Right cardiac atrium (tissue), 5 donors: ENCODE results near the gene GALNT15. TPM values are rescaled to one million over a fixed set of nuclear protein-coding genes. Genes with fewer than 3 reads are reported as not detected.

Experiments used
- ATAC-seq, 2 donors: fragments of 200-7000 bp; cut with Tn5 transposase; one replicate each; pipeline versions ENCODE4 v1.8.0 to v1.9.1; 2020; ENCODE audit warnings: moderate library complexity in 2 of 2, mild to moderate bottlenecking in 1 of 2
- DNase-seq, 3 donors: peaks; one replicate each; pipeline ENCODE4 v3.0.0-alpha.2; 2020
- H3K27ac ChIP-seq: one replicate; pipeline ENCODE4 v1.5.1; 2013; ENCODE audit warnings: mild to moderate bottlenecking, low read length, control low read depth, moderate library complexity
- H3K27me3 ChIP-seq: one replicate; pipeline ENCODE4 v1.6.1; 2013; ENCODE audit not compliant: control insufficient read depth, insufficient read depth
- H3K4me1 ChIP-seq: one replicate; pipeline ENCODE4 v1.6.1; 2013; ENCODE audit warnings: low read length; ENCODE audit not compliant: control insufficient read depth, insufficient read depth
- H3K4me3 ChIP-seq: one replicate; pipeline ENCODE4 v1.5.1; 2013; ENCODE audit warnings: low read length, control low read depth
- H3K9me3 ChIP-seq: one replicate; pipeline ENCODE4 v1.6.1; 2013; ENCODE audit warnings: low read length; ENCODE audit not compliant: control insufficient read depth
- WGBS: extraction: QIAGEN DNeasy Blood & Tissue Kit; methylation state at CpG from one replicate; pipeline ENCODE4 v1.1.7; 2013; 5-methylcytosine and 5-hydroxymethylcytosine counted together
- intact Hi-C, 4 donors: fragments of 100-400 bp; cut with DNase I; formaldehyde crosslinking; loops; one replicate each; pipeline versions ENCODE4 v1.11.0 to v1.14.0; 2022 to 2023
- polyA plus RNA-seq: library from polyadenylated mRNA; stranded (reverse); fragments of 200-250 nt; gene quantifications from one replicate; pipeline ENCODE4 v1.2.3, GENCODE V29; 2013
- total RNA-seq, 4 donors: library from RNA; stranded (reverse); fragmentation: NEBNext Ultra II Directional; extraction: Animal tissue kit (Norgen Biotek cat#: 25700); gene quantifications; one replicate each; pipeline ENCODE4 v1.2.1, GENCODE V29; 2021
- donor health status: healthy with polysubstance abuse.
- donor health status: DM: no; HTN: yes; CAD: no.
- donor health status: DM: no; HTN: no; CAD: no.
- donor health status: DM: no; HTN: yes; CAD: no; lungs with severe emphysema.
- donor health status: DM: yes; HTN: yes; CAD: no.

The GALNT15 gene
- total and polyA plus RNA-seq, 5 donors, result 6.2 to 19.3 (median 10.1) TPM

DNA sequence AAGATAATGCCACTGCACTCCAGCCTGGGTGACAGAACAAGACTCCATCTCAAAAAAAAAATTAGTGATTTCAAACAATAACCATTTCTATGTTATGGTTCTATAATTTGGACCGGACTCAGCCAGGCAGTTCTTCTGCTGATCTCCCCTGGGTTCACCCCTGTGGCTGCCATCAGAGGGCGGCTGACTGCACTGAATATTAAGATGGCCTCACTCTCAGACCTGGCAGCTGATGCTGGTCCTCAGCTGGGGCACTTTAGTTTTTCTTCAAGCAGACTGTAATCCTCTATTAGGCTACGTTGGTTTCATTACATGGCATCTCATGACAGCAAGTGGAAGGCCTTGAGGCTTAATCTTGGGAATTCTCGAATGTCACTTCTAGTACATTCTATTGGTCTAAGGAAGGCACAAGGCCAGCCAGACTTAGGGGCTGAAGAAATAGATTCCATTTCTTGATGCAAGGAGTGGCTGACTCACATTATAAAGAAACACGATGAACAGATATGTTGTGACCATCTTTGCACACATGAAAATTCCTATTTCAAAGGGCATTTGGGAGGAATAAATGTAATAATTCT is 12.8 kb downstream of the GALNT15 start:
- DNase-seq (no peak), ATAC-seq (no peak)
- H3K4me3 ChIP-seq, result no peak overlapping the region
- intact Hi-C loops, result no loop called here
- no peak overlapping the region for H3K27ac ChIP-seq
- 90% methylated on average over 5 of the region's 5 CpGs for WGBS
- H3K27me3 ChIP-seq, result no peaks in the 10 kb centered on the region
- H3K4me1 ChIP-seq, result peaks cover 6% of the 10 kb centered on the region
- no peaks in the 10 kb centered on the region for H3K9me3 ChIP-seq

DNA sequence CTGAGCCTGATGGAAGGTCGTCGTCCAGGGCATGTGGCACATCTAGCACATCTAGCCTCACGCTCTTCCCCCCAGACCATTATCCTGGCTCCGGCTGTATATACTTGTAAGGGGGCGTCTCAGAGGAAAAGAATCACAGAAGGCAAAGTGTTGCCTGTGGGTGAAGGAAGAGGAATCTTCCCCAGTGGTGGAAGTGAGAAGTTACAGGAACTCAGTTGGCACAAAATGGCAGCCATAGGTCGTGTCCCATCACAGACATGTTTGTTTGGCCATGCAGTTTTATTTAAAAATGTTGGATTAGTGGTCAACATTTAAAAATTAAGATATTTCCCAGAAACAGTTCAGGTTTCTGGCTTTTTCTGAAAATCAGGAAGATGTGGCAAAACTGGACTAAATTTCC is 13.6 kb downstream of the GALNT15 start:
- Histone ChIP-seq H3K9me3 (no peaks in the 10 kb centered on the region), H3K27ac (no peak overlapping the region), H3K4me1 (peaks cover 6% of the 10 kb centered on the region), H3K27me3 (no peaks in the 10 kb centered on the region), H3K4me3 (no peak overlapping the region)
- no peak for ATAC-seq
- WGBS, result 94% methylated on average over 6 of the region's 6 CpGs
- no peak for DNase-seq
- intact Hi-C loops, result no loop called here

DNA sequence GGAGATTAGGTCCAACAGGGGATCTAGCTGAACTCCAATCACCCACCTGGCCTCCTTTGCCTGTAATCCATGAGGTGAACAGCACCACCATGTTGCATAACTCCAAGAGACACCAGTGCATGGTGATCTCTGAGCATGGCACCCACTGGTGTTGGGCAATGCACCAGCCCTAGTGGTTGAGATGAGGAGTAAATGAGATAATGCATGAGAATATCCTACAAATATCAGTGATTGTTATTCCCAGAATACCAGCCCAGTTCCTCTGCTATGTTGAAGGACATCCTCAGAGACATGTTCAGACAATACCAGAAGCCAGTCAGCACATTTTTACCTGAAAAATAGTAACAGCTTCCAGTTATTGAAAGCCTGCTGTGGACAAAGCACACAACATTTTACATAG is 14.7 kb downstream of the GALNT15 start:
- intact Hi-C loops, result no loop called here
- no peak for ATAC-seq
- DNase-seq, result no peak
- H3K4me1 ChIP-seq, result peaks cover 2% of the 10 kb centered on the region
- no peak overlapping the region for H3K4me3 ChIP-seq
- no peaks in the 10 kb centered on the region for H3K27me3 ChIP-seq
- H3K9me3 ChIP-seq, result no peaks in the 10 kb centered on the region
- H3K27ac ChIP-seq, result no peak overlapping the region

DNA sequence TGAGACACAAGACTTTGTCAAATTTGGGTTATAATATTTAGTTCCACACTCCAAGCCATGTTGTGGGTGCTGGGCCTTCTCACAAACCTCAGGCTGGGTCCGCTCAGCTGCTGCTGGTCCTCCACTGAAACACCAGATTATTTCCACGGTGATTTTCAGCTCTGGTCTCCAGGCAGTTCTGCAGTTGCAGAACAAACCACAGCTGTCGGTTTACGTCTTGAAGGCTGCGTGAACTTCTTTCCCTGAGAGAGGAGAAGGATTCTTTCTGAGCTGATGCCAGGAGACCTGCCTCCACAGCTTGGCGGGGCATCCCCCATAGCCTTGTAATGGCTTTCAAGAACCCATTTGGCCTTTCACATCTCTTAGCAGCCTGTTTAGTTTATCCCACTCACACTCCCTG is 16.2 kb downstream of the GALNT15 start:
- no peak for DNase-seq
- Histone ChIP-seq H3K27ac (no peak overlapping the region), H3K27me3 (no peaks in the 10 kb centered on the region), H3K9me3 (no peaks in the 10 kb centered on the region), H3K4me3 (no peak overlapping the region), H3K4me1 (peaks cover 2% of the 10 kb centered on the region)
- intact Hi-C loops, result no loop called here
- ATAC-seq, result no peak
- WGBS, result 70% methylated on average over 6 of the region's 6 CpGs

DNA sequence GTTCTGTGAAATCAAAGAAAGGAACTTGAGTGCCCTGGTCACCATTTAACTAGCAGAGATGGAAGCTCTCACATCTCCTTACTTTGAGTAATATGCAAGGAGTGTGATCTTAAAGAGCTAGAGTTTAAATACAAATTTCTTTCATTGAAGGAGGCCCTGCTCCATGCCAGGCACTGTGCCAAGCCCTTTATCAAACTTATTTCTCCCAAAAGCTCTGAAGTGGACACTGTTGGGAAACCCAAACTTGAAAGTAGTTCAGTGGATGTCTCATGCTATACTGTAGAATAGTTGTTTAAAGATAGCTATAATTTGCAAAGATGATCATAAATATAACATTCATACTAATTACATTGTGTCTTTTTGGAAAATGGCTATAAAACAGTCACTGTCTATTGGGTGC is 17.1 kb downstream of the GALNT15 start:
- Histone ChIP-seq H3K9me3 (no peaks in the 10 kb centered on the region), H3K4me1 (peaks cover 2% of the 10 kb centered on the region), H3K27me3 (no peaks in the 10 kb centered on the region), H3K27ac (no peak overlapping the region), H3K4me3 (no peak overlapping the region)
- ATAC-seq (peak in 1 of 2 donors; percentile 56), DNase-seq (peak; percentile 18 to 84 (median 62))
- intact Hi-C loops, result no loop called here

DNA sequence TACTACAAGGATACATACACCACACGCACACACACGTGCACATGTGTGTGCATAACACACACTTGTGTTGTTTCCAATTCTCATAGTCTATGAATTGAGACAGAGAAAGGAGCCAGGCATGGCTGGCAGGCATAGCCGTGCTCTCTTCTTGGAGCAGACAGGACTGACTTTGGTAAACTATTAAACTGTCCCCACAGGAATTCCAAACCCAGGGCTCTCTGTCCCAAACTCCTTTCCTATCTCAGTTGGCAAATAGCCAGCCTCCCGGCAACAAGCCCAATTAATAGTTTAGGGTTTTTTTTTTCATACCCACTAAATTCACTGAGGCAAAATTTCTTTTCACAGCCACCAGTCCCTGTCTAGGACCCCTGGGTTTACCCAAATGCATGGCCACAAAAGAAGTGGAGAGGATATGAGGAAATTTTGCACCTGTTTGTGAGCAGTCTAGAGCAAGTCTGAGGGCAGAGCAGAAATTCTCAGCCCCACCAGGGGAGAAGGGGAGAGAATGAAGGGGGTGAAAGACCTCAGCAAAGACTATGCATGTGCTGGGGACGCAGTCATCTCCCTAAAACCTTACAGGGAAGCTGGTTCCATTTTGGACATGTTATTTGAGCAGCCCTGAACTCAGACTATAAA is 17.8 kb downstream of the GALNT15 start:
- H3K9me3 ChIP-seq, result no peaks in the 10 kb centered on the region
- 59% methylated on average over 5 of the region's 5 CpGs for WGBS
- DNase-seq (no peak), ATAC-seq (no peak)
- no peak overlapping the region for H3K27ac ChIP-seq
- H3K4me1 ChIP-seq, result peaks cover 2% of the 10 kb centered on the region
- no peak overlapping the region for H3K4me3 ChIP-seq
- intact Hi-C loops, result no loop called here
- H3K27me3 ChIP-seq, result no peaks in the 10 kb centered on the region

DNA sequence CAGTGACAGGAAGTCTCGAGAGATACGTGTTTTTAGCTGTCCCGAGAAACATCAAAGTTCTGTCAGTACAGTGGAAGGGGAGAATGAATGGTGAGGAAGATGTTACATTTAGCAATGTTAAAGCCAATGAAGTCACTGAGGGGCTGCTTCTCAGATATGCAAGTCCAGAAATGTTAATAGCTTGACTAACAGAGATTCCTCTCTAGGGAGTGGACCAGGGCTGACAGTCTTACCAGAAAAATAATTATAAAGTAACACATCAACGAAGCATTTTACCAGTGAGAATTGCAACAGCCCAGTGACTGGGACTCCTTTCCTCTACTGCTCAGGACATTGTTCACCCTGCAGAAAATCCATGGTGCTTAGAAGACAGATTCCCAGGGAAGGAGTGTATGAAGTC is 23.9 kb downstream of the GALNT15 start:
- intact Hi-C loops, result no loop called here
- Histone ChIP-seq H3K27ac (no peak overlapping the region), H3K4me3 (no peak overlapping the region), H3K9me3 (no peaks in the 10 kb centered on the region), H3K27me3 (no peaks in the 10 kb centered on the region), H3K4me1 (no peaks in the 10 kb centered on the region)
- ATAC-seq (no peak), DNase-seq (no peak)
- WGBS, result 64% methylated on average over 4 of the region's 4 CpGs

DNA sequence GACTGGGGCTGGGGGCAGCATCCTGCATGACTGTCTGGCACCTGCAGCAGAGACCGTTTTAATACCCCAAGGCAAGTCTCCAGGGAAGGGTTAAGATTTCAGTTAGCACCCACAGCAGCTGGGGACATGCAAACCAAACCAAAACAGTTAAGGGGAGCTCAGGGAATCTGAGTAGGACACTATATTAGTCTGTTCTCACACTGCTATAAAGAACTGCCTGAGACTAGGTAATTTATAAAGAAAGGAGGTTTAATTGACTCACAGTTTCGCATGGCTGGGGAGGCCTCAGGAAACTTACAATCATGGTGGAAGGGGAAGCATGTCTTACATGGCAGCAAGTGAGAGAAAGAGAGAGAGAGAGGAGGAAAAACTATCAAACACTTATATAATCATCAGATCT is 25.3 kb downstream of the GALNT15 start:
- no peak overlapping the region for H3K27ac ChIP-seq
- no peaks in the 10 kb centered on the region for H3K4me1 ChIP-seq
- intact Hi-C loops, result no loop called here
- H3K4me3 ChIP-seq, result no peak overlapping the region
- ATAC-seq (no peak), DNase-seq (no peak)
- no peaks in the 10 kb centered on the region for H3K9me3 ChIP-seq
- WGBS, result 94% methylated on average over 2 of the region's 2 CpGs
- no peaks in the 10 kb centered on the region for H3K27me3 ChIP-seq

DNA sequence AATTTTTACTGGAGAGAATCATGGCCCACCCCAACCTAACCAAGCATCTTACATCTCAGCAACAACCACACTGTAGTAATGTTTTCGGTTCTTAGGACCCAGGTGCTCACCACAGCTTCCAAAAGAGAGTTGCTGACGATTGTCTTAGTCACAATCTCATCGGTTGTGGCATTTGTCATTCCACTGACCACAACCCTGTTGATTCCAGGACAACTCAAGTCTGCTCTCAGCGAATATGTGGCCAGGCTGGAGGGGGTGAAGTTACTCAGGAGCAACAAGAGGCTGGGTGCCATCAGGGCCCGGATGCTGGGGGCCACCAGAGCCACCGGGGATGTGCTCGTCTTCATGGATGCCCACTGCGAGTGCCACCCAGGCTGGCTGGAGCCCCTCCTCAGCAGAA is 25.9 kb downstream of the GALNT15 start:
- DNase-seq, result no peak
- intact Hi-C loops, result no loop called here
- H3K4me3 ChIP-seq, result no peak overlapping the region
- H3K27ac ChIP-seq, result no peak overlapping the region
- H3K9me3 ChIP-seq, result no peaks in the 10 kb centered on the region
- 92% methylated on average over 8 of the region's 8 CpGs for whole genome bisulfite sequencing
- H3K4me1 ChIP-seq, result no peaks in the 10 kb centered on the region
- ATAC-seq, result no peak
- no peaks in the 10 kb centered on the region for H3K27me3 ChIP-seq

DNA sequence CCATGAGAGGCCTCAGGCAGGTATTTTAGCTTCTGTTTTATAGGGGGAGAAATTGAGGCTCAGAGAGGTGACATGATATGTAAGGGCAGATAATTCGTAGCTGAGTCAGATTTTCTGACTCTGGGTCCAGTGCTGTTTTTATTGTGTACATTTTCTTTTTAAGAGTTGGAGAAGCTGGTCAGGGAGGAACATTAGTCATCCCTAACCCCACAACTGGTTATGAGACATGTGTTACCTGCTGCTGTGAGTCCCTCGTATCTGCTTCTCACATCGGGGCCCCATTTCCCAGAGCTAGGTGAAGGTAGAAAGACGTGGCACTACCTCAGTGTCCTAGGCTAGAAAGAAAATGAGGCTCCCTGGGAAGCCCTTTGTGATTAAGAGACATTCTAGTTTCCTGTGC is 28.6 kb downstream of the GALNT15 start:
- whole genome bisulfite sequencing, result 90% methylated on average over 4 of the region's 4 CpGs
- Histone ChIP-seq H3K9me3 (no peaks in the 10 kb centered on the region), H3K27me3 (no peaks in the 10 kb centered on the region), H3K27ac (no peak overlapping the region), H3K4me1 (no peaks in the 10 kb centered on the region), H3K4me3 (no peak overlapping the region)
- no peak for ATAC-seq
- no peak for DNase-seq
- intact Hi-C loops, result no loop called here

DNA sequence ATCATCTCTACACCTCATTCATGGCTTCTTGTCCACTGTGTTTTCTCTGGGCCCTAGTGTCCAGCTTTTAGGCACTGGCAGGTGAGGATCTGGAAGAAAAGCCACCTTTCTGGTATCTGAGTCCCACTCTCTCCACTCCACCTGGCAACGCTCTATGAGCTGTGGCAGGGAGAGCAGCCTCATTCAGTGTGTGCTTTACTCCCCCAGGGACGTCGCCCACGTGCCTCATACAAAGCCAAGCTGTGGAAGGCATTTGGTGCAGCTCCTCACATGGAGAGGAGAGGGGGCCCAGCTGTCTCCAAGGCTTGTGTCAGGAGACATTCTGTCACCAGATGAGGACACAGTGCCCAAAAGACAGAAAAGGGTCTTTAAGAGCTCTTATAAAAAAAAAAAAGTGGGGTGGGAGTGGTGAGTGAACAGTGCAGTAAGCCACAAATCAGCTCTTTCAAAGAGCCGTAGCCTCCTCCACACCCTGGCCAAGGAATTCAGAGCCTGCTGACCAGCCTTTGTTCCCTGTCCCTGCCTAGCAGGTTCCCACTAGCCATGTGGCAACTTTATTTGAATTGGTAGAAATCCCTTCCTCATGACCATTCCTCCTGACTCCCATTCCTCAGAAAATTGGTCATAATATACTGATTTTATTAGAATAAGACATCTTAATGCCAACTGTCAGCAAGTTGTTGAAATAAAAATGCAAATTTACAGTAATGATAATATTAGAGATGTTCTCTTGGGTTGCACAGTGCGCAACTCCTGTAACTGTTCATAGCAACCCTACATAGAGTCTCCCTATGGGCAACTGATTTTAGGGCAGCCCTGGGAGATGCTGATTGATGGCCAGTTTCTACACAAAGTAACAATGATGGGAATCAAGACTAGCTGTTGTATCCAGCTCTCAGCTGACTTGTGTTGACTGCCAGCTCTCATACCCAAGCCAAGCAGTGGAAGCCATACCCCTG is 29.5 kb downstream of the GALNT15 start:
- ATAC-seq, result no peak
- intact Hi-C loops, result no loop called here

More for the DNA sequence above, 29.5 kb downstream of the GALNT15 start:
- Histone ChIP-seq H3K9me3 (no peaks in the 10 kb centered on the region), H3K27me3 (no peaks in the 10 kb centered on the region), H3K4me3 (no peak overlapping the region), H3K27ac (no peak overlapping the region), H3K4me1 (no peaks in the 10 kb centered on the region)
- WGBS, result 71% methylated on average over 6 of the region's 6 CpGs
- no peak for DNase-seq
